Ishikawa (cell line): ENCODE measurements around the gene DDN.

Source experiments
- CEBPB ChIP-seq: IDR thresholded peaks from 2 replicates; pipeline ENCODE4 v1.6.1; 2012
- CREB1 ChIP-seq: IDR thresholded peaks from 2 replicates; pipeline ENCODE4 v1.6.1; 2012; ENCODE audit warnings: low read depth
- EGR1 ChIP-seq: IDR thresholded peaks from 2 replicates; pipeline ENCODE4 v1.6.1; 2012
- EP300 ChIP-seq: IDR thresholded peaks from 2 replicates; pipeline ENCODE4 v1.6.1; 2012; ENCODE audit warnings: borderline replicate concordance
- FOXM1 ChIP-seq: IDR thresholded peaks from 2 replicates; pipeline ENCODE4 v1.6.1; 2012; ENCODE audit warnings: low read depth, borderline replicate concordance
- MAX ChIP-seq: IDR thresholded peaks from 2 replicates; pipeline ENCODE4 v1.6.1; 2012
- NFIC ChIP-seq: IDR thresholded peaks from 2 replicates; pipeline ENCODE4 v1.6.1; 2012
- RAD21 ChIP-seq: IDR thresholded peaks from 2 replicates; pipeline ENCODE4 v1.6.1; 2012; ENCODE audit warnings: low read depth
- REST ChIP-seq: IDR thresholded peaks from 2 replicates; pipeline ENCODE4 v1.6.1; 2012; ENCODE audit warnings: low read depth, mild to moderate bottlenecking
- TAF1 ChIP-seq: IDR thresholded peaks from 2 replicates; pipeline ENCODE4 v1.6.1; 2012; ENCODE audit warnings: low read depth, mild to moderate bottlenecking
- TCF12 ChIP-seq: IDR thresholded peaks from 2 replicates; pipeline ENCODE4 v1.6.1; 2012; ENCODE audit warnings: low read depth
- TEAD4 ChIP-seq: IDR thresholded peaks from 2 replicates; pipeline ENCODE4 v1.6.1; 2012
- USF1 ChIP-seq: IDR thresholded peaks from 2 replicates; pipeline ENCODE4 v1.6.1; 2012
- YY1 ChIP-seq: IDR thresholded peaks from 2 replicates; pipeline ENCODE4 v1.6.1; 2012; ENCODE audit warnings: low read depth
- ZBTB7A ChIP-seq: IDR thresholded peaks from 2 replicates; pipeline ENCODE4 v1.6.1; 2012; ENCODE audit warnings: low read depth

DDN gene

GRCh38 chr12:49014547-49014946, 15.4 kb upstream of the DDN start:
- TF ChIP-seq NFIC, result no peak
- TF ChIP-seq TAF1, result no peak
- TF ChIP-seq CEBPB, result no peak
- no peak for TF ChIP-seq YY1
- TF ChIP-seq FOXM1, result no peak
- TF ChIP-seq RAD21, result no peak
- TF ChIP-seq EP300, result no peak

GRCh38 chr12:49013428-49013827, 14.3 kb upstream of the DDN start:
- TF ChIP-seq EP300 (no peak), TEAD4 (no peak), FOXM1 (no peak), YY1 (no peak), TCF12 (no peak), REST (no peak), CREB1 (no peak)

- TF ChIP-seq RAD21, result no peak
- no peak for TF ChIP-seq EGR1
- TF ChIP-seq TEAD4, result no peak
- TF ChIP-seq TCF12, result no peak
- TF ChIP-seq YY1, result no peak
- TF ChIP-seq FOXM1, result no peak
- no peak for TF ChIP-seq REST
These were observed 13.6 kb upstream of the DDN start for GRCh38 chr12:49012739-49013138.

GRCh38 chr12:49010092-49010668, 11.0 kb upstream of the DDN start:
- TF ChIP-seq EGR1 (no peak), RAD21 (no peak), NFIC (no peak), TAF1 (no peak), TCF12 (no peak), EP300 (no peak), USF1 (no peak), REST (no peak)

GRCh38 chr12:49008943-49009342, 9.8 kb upstream of the DDN start:
- no peak for TF ChIP-seq CREB1
- TF ChIP-seq YY1, result no peak
- TF ChIP-seq CEBPB, result no peak
- no peak for TF ChIP-seq MAX
- TF ChIP-seq USF1, result no peak
- no peak for TF ChIP-seq EP300

- TF ChIP-seq EP300 (no peak), MAX (no peak), EGR1 (no peak), CEBPB (no peak), TAF1 (no peak), TCF12 (no peak), FOXM1 (no peak), NFIC (no peak), ZBTB7A (no peak), REST (no peak), YY1 (no peak), USF1 (no peak), TEAD4 (no peak), CREB1 (no peak), RAD21 (no peak)
These were observed 1.2 kb upstream of the DDN start for GRCh38 chr12:49000346-49000745.
